NCI-H146 (cell line): ENCODE measurements around the gene SLCO2A1.

Experiments
- DNase-seq: peaks from one replicate; lab custom pipeline; 2025; lab: John Stamatoyannopoulos, UW

The SLCO2A1 gene

DNA sequence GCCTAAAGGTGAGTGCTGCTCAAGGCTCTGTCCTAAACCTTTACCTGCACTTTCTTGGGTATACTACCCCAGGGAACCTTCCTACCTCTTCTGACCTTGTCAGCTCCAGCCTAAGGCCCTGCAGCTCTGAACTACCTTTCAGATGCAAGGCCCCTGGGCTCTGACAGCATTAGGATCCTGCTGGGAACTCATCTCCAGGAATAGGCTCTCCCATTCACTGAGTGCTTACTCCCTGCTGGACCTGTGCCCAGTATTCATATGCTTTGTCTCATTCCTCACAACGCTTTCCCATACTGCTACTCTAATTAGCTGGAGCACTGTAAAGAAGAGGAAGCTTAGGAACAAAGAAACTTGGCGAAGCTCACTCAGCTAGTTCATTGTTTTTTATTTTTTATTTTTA lies 80.3 kb downstream of the SLCO2A1 start:
- DNase-seq: peak; percentile 77

DNA sequence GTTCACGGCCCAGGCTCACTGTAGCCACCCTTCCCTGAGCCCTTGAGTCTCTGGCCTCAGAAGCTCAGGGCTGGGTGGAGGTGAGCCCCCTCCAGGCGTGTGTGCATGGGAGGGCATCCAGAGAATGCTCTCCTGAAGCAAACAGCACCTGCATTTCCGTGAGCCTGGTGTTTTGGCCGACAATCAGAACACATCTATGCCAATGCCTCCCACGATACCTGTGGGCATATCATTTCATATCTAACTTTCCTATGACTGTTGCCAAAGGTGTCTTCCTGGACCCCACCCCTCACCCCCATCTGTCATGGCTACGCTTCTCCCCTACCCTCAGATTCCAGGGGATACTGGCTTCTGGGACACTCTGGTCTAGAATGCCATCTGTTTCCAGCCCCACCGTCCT lies 80.7 kb downstream of the SLCO2A1 start:
- DNase-seq: no peak

DNA sequence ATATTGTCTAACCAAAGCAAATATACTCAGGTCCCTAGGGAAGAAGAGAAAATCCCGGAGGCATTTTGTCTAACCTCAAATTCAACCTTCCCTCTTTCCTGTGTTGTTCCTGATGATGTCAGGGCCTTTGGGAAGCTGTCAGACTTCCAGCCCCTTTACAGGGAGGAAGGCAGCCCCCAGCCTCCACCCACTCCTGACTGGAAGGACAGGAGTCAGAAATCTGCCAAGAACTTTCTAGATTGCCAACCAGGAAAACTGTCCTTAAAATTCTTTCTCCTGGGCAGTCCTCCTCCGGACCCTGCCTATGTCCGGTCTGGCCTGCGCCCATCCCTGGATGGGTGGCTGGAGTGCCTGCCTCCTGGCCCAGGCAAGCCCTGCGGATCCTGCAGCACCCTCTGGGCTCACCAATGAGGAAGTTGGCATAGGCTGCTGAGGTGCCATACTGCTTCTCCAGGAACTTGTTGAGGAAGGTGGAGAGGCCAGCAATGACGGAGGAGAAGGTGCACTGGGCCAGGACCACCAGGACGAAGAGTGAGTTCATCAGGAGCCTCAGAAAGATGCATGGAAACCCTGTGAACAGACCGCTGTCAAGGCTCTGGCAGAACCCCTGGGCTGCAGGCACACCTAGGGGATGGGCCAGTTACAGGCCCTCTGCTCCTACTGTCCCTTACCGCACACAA lies 81.5 kb downstream of the SLCO2A1 start:
- DNase-seq: no peak

DNA sequence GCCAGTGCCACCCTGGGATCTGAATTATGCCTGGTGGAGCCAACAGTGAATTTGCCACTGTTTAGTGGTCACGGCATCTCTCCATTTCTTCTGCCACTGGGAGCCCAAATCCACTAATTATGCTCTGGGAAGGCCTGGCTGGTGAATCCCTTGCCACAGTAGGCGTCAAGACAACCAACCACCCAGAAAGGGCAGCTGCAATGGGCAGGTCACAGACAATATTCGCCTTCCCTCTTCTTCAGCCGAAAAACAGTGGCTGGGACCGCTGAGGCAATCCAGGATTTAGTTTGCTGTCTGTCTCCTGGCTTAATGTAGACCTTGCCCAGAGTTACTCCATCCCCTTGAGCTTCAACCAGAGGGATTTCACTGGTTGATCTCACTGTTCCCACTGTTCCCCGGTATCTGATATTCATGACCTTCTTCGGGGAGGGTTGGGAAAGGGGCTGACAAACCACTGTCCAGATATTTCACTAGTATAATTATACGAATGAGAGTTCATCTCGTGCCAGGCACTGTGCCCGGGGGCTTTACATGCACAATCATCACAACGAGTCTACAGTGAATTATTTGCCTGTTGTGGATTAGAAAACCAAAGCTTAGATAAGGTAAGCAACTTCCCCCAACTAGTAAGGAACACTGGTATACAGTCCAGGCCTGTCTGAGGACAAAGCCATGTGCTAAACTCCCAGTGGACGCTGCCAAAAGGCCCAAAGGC lies 84.2 kb downstream of the SLCO2A1 start:
- no peak for DNase-seq

DNA sequence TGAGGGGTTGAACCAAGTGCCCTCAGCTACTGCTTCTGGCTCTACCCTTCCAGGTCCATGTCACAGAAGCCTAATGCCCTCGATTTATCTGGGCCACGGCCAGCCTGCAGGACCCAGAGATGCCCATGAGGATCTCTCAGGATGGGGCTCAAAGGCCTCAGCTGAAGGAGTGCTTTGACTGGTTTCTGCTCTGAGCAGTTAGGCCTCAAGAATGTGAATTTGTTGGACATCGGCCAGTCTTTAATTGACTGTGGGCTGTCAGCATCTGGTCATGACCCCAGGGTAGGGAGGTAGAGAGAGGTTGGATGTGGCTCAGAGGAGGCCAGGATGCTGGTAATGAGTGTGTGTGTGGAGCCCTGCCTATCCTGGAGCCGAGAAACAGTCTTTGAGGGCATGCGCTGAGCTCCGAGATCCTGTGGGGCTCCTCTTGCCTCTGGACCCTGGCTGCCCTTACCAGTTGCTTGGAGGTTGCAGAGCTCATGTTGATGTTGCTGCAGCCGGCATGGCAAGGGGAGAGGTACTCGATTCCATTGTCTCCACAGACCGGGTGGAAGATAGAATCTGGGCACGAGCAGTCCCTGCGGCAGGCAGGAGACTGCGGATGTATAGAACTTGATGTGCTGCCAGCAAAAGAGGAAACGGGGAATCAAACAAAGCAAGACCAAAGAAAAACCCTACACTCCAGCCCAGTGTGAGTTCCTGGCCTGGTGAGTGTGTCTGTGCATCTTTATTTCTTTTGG lies 84.9 kb downstream of the SLCO2A1 start:
- no peak for DNase-seq

DNA sequence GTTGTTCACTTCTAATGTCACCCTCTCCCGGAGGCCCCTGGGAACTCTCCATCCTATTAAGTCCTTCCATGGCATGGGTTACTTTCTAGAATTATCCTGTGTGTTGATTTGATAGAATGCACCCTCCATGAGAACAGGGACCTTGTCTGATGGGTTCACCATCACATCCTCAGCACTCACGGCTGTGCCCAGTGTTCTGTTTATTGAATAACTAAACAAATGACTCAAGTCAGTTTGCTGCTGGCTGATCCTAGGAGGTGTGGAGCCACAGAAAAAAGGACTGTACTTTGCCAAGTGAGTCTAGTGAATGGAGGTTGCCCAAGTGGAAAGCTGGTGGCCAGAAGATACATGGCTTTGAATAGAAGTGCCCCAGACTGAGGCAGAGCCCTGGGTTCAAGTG lies 85.5 kb downstream of the SLCO2A1 start:
- DNase-seq: no peak

DNA sequence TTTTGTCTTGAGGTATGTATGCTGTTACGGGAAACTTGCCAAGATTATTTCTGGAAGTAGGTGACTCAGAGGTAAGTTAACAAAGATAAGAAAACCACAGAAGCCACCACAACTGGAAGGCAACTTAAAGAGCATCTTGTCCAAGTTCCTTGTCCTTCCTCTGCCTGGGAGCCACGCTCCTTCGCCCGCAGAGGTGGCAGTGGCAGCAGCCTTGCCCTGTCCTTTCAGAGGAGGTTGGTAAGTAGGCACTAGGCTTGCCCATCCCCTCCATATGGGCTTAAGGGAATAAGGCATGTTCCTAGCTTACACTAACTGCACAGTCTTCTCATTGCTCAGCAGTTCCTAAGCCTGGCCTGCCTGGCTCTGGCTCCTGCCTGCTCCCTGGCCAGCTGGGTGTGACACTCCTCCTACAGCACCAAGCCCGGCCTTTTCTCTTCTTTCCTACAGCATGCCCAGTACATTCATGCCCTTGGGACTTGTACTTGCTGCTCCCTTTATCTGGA lies 86.0 kb downstream of the SLCO2A1 start:
- DNase-seq: no peak

DNA sequence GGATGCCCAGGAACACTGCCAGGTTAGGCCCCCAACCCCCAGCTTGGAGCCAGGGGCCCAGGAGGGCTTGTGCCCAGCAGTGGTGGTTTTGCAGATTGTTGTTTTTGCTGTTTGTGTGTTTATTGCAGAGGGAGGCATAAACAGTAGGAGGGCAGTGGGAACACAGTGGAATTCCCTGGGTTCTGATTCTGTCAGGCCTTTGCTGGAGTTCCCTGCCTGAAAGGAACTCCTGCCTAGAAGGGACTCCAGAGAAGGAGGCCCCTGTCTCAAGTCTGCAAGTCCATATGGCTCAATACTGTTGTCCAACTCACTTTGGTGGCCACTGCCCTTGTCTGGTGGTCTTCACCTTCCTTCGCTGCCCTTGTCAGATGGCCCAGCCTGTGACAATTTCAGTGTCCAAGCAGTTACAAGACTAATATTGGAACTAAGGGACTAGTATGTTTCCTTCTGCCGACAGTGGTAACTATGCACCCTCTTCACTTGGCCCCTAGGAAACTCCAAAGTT lies 86.6 kb downstream of the SLCO2A1 start:
- DNase-seq: no peak

DNA sequence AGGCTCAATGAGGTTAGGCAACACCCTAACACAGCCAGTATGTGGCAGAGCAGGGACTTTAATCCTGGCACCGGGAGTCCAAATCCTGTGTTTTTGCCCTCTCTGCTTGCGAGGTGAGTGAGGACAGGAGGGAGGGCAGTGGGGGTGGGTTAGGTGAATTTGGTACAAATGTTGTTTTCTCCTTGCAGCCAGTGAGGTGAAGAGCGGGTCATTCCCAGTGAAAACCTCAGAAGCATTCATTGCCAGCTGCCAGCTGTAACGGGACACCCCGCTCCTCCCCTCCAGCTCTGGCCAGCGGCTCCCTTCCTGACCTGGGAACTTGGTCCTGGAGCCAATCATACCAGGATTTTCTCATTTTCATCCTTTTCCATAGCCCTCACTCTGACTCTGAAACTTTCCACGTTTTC lies 88.3 kb downstream of the SLCO2A1 start:
- no peak for DNase-seq

DNA sequence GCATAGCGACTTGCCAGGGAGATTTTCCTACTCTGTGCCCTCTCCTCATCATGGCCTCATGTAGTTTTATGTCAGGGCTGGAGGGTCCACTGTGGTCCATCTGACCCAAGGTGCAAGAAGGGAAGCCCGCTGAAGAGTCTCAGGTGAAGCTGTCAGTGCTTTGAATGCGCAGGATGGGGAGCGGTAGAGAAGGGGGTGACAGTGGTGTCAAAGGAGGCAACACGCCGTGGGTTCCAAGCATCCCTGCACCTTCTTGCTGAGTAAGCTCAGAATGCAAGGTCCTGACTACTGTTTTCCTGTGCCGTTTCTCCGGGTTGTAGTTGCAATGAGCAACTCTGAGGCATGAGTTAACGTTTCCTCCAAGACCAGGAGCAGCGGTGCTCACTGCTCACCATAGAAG lies 89.2 kb downstream of the SLCO2A1 start:
- DNase-seq: no peak

DNA sequence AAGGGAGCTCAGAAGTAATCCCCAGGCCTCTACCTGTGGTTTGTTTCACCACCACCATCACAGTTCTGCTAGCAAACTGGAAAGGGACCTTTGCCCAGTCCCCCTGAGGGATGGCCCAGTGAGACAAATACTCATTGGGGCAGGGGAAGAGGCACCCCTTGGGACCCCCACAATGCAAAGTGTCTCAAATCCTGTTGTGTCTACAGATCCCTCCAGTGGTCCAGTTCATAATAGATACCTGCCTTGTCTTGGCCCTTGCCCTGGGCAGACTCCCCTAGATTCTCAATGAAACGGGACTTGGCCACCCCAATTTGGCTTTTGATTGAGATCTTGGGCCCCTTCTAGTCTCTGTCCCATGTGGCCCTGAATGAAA lies 90.3 kb downstream of the SLCO2A1 start:
- DNase-seq: no peak

DNA sequence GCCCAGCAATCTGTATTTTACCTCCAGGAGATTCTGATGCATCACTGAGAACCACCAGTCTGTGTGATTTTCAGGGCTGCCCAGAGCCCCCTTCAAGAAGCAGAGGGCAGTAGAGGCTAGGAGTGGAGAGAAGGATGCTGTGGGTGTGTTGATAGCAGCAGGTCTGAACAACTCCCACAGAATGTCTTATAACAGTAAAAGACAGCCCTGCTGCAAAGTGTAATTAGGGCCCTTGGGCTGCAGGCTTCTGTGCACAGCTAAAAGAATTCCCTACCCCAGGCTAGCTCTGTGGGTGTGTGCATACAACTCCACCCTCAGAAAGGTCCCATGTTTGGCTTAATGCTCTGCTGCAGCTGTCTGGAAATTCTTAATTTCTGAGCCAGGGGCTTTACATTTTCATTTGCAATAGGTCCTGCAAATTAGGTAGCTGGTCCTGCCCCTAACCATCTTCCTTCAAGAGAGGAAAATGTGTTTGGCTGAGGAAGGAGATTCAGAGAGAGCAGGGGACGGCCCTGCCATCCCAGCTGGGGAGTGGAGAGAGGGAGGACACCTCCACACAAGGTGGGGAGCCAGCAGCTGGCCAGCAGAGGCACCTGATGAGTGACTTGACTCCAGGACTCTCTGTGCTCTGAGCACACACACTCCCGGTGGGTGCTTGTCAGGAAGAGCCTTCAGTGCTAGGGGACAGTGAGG lies 90.8 kb downstream of the SLCO2A1 start:
- no peak for DNase-seq

DNA sequence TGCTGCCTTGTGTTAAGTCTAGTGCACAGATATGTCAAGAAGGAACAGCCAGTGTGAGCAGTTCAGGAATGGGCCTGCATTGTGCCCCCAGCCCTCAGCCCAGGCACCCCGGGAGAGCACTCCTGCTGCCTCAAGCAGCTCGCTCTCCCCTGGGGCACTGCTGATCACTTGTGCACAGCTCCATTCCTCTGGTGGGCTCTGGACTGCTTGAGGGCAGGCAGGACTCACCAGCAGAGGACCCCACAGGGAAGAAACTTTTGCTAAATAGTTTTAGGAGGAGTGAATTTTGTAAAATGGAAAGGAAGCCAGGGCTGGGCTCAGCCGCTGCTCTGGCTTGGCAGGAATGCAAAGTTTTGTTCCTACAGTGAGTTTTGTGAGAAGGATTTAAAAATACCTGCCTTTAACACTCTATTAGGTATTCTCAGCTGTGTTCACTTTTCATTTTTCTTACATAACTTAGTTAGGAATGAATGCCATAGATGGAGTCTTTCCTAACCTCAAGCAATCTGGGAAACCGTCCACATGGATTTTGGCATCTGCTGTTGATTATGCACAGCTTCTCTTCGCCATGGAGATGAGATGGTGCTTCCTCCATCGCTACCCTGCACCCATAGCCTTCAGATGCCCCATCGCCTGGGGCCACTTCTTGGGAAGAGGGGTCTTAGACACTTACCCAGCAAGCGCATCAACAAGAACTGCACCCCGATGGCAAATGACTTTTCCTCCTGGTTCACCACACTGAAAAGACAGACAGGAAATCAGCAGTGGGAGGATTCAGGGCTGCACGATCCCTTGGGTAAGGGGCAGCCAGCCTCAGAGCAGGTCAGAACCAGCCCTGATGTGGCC lies 91.7 kb downstream of the SLCO2A1 start:
- no peak for DNase-seq

DNA sequence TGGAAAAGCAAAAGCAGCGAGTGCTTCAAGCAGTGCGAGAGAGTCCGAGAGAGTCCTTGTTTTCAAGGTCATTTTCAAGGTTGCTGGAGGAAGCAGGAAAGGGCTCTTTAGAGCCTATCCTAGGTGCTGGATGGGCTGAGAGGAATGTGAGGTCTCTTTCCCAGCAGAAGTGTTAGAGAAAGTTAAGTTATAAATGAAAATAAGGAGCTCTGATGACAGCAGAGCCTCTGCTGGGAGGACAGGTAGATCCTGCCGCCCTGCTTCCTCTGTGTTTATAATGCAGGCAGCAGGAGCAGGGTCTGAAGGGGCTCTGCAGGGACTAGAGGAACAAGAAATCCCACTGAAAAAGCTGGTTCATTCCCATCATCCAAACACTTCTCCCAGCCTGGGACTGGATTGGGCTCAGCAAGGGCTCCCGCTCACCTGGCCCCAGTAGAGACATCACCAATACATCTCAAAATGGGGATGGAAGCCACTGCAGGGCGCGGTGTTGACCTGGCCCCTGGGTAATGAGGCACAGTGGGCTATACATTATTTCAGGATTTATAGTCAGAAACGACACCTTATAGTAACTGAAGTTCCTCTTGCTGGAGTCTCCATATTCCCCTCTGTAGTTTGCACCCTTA lies 92.6 kb downstream of the SLCO2A1 start:
- no peak for DNase-seq

DNA sequence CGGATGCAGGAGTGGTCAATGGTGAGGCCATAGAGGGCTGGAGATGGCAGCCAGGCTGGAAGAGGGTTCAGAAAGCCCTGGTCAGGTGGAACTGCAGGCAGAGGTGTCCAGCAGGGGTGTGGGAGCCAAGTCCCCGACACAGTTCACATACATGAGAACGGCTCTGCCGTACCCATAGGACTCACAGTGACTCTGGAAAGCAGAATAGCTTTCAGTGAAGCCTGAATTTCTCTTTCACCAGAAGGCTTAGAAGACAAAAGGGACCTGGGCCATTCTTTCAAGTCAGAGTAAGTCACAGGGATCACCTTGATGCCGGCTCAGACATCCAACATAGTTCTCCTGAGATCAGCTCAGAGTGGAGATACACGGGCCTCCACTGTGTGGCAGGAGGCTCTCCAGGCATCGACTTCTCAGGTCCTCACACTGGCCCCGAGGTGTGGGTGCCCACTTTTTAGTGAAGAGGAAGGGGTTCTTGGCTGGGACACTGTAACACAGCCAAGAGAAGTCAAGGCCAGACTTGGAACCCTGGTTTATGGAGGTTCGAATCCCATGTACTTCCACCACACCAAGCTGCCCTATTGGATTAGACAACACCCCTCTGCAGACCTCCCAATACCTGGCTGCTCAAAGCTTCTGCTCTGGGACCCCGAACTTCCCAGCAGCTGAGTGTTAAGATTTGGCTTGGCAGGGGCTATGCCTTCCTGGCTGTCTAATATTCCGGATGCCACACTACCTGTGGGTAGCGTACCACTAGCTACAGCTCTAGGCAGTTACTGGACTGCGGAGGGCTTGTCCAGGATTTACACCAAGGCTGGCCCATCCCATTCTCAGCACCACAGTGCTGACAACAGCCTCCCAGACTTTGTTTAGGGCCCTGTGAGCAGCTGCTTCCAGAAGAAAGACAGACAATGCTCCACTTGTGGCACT lies 93.6 kb downstream of the SLCO2A1 start:
- no peak for DNase-seq

DNA sequence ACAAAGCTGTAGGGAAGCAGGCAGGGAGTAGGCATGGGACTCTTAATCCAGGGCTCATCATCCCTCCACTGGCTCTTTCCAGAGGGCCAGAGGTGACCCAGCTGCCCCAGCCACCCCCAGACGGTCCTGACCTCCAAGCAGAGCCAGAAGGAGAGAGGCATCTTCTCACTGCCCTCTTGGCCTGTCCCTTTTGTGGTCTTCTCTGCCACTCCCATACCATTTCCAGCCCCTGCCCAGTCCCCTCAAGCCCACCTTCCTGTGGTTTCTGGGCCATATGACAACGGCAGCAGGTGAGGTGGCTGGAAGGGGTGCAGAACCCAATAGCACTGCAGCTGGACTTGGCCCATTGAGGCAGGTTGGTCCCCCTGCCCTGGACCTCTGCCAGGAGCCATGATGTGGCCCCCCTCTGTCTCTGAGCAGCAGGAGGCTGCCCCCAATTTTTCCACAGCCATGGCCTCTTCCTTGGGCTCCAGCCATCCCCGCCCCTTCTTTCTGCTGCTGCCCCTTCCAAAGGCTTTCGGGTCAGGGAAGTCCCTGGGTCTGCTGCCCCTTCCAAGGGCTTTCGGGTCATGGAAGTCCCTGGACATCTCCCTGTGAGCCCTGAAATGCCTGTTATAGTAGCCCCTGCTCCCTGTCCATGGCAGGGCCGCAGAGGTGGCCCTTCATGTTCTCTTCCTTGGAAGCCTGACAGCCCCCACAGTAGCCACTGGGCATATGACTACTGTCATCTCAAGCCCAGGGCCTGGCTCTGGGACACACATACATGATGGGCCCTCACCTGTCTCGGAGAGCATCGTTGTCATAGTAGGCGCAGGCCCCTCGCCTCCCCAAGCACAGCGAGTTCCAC lies 94.5 kb downstream of the SLCO2A1 start:
- no peak for DNase-seq

DNA sequence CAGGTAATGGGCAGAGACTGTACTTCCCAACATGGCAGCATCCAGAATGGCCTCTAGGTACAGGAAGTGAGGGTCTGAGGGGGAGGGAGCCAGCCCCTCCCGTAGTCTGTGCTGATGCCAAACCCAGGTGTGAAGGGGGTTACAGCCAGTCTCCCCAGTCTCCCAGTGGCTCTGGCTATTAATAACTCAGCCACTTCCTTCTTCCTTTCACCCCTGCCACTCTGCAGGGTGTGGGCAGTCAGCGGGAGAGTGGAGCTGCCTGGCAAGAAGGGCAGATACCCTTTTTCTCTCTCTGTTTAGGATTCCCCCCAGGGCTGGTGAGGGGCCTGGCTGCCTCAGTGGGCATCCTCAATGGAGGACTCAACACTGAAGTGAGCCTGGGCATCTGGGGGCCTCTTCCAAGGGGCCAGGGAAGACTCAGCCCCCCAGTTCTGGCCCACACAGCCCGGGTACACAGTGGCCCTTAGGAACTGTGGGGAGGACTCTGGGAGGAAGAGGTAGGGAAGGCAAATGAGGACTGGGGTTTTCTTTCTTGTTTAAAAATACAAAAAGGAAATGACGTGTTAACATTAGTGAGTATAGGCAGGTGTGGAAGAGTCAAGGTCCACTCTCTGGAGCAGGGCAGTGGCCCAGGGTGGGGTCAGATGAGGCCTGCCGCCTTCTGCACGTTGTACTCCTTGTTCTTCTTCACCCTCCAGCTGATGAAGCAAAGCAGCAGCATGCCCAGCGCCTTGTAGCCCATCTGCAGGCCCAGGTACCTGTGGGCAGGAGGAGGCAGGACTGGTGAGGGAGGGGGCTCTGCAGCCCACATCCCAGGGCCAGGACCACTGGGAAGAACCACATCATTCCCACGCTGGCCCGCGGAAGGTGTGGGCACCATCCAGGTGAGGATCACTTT lies 95.4 kb downstream of the SLCO2A1 start:
- no peak for DNase-seq
